Activated T-cell treated with anti-CD3 and anti-CD28 coated beads, Interleukin-2, amount 50 U/mL, for 4 hours (primary cell): ENCODE measurements around the gene SMIM13. TPM values are rescaled to one million over a fixed set of nuclear protein-coding genes. Genes with fewer than 3 reads are reported as not detected.

Source experiments
- total RNA-seq, 3 donors: library from RNA; stranded (reverse); gene quantifications; one replicate each; pipeline ENCODE4 v1.2.1, GENCODE V29; 2021

SMIM13 gene
- total RNA-seq, 3 donors from 2014 or later, result 13.7 to 15.2 (median 14.9) TPM

Other genes starting within 250 kb of the SMIM13 start
- not detected for gene GCM2, start 211.8 kb upstream of the SMIM13 start, total RNA-seq
- gene SYCP2L, start 206.8 kb upstream of the SMIM13 start, total RNA-seq, result under 1 TPM in 1 of 3 donors, not detected in 2; 0.33 TPM
- not detected for gene ELOVL2, start 49.5 kb upstream of the SMIM13 start, total RNA-seq
- not detected for gene ERVFRD-1, start 17.9 kb downstream of the SMIM13 start, total RNA-seq
- gene NEDD9, start 138.8 kb downstream of the SMIM13 start, total RNA-seq, result 10 to 100 TPM; 19.1 to 31.6 (median 31.5) TPM